Tibial artery (tissue), 4 donors: ENCODE data around the gene ABT1.

ENCODE experiments used
- DNase-seq, 2 donors: peaks; one replicate each; pipeline ENCODE4 v3.0.0-alpha.2; 2019
- H3K27ac ChIP-seq, 2 donors: fragments of 200-600 bp; sonication (generic) in 1 of 2; 1 replicate in 1 of 2; 2 replicates in 1 of 2; pipeline ENCODE4 v1.5.1; 2018 to 2019; ENCODE audit warnings: mild to moderate bottlenecking in 1 of 2
- H3K27me3 ChIP-seq, 2 donors: fragments of 200-600 bp; sonication (generic) in 1 of 2; one replicate each; pipeline versions ENCODE4 v1.5.1 to v1.6.0; 2016 to 2019
- H3K36me3 ChIP-seq, 3 donors: fragments of 200-600 bp; sonication (generic) in 2 of 3; one replicate each; pipeline ENCODE4 v1.5.1; 2016 to 2019; ENCODE audit warnings: mild to moderate bottlenecking in 2 of 3
- H3K4me1 ChIP-seq, 4 donors: fragments of 200-600 bp; sonication (generic) in 2 of 4; 1 replicate in 3 of 4; 2 replicates in 1 of 4; pipeline ENCODE4 v1.5.1; 2016 to 2019
- H3K4me3 ChIP-seq, 2 donors: fragments of 200-600 bp; sonication (generic) in 1 of 2; 1 replicate in 1 of 2; 2 replicates in 1 of 2; pipeline ENCODE4 v1.5.1; 2018 to 2019; ENCODE audit warnings: mild to moderate bottlenecking in 2 of 2
- H3K9me3 ChIP-seq, 3 donors: fragments of 200-600 bp; sonication (generic) in 1 of 3; one replicate each; pipeline ENCODE4 v1.5.1; 2016 to 2019
- intact Hi-C: fragments of 100-400 bp; cut with DNase I; formaldehyde crosslinking; loops from one replicate; pipeline ENCODE4 v1.15.0; 2023; ENCODE audit warnings: low total_unique reads
- TF ChIP-seq, protein P1 (sequence below), 2 experiments: fragments of 200-600 bp in 1 of 2; fragments of 450-650 bp in 1 of 2; IDR thresholded peaks; one replicate each; pipeline ENCODE4 v1.5.1; 2017 to 2019; ENCODE audit warnings: antibody characterized with exemption in 2 of 2, mild to moderate bottlenecking in 1 of 2, moderate library complexity in 1 of 2

The ABT1 gene

DNA sequence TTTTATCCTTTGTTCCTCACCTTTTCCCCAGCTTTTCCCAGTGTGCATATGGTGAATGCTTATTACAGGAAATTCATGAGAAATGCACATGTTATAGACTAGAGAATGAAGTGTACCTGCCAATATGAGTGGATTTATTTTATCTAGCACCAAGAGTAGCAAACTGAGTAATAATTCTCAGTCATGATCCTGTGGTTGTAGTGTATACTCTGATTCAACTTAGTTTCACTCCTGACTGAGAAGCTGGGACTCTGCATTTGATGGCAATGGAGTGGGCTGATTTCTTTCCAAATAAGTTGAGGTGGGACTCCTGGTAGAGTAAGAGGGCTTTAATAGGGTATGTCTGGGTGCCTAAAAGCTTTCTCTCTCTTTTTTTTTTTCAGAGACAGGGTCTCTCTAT, 4.0 kb downstream of the ABT1 start:
- Histone ChIP-seq H3K4me1 (peaks cover 0 to 11% (median 8%) of the 10 kb centered on the region in 4 donors), H3K4me3 (no peak overlapping the region), H3K9me3 (no peaks in the 10 kb centered on the region), H3K27me3 (no peaks in the 10 kb centered on the region), H3K27ac (no peak overlapping the region), H3K36me3 (peaks cover 9 to 28% (median 21%) of the 10 kb centered on the region in 3 donors)
- no peak for DNase-seq
- TF ChIP-seq, protein P1, sequence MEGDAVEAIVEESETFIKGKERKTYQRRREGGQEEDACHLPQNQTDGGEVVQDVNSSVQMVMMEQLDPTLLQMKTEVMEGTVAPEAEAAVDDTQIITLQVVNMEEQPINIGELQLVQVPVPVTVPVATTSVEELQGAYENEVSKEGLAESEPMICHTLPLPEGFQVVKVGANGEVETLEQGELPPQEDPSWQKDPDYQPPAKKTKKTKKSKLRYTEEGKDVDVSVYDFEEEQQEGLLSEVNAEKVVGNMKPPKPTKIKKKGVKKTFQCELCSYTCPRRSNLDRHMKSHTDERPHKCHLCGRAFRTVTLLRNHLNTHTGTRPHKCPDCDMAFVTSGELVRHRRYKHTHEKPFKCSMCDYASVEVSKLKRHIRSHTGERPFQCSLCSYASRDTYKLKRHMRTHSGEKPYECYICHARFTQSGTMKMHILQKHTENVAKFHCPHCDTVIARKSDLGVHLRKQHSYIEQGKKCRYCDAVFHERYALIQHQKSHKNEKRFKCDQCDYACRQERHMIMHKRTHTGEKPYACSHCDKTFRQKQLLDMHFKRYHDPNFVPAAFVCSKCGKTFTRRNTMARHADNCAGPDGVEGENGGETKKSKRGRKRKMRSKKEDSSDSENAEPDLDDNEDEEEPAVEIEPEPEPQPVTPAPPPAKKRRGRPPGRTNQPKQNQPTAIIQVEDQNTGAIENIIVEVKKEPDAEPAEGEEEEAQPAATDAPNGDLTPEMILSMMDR (IDR thresholded peaks at IDR 0.05), result no peak
- intact Hi-C loops, result loop anchor here (10.0 kb wide), 1 partner anchor 484 kb away; no protein-coding TSS in a partner anchor

DNA sequence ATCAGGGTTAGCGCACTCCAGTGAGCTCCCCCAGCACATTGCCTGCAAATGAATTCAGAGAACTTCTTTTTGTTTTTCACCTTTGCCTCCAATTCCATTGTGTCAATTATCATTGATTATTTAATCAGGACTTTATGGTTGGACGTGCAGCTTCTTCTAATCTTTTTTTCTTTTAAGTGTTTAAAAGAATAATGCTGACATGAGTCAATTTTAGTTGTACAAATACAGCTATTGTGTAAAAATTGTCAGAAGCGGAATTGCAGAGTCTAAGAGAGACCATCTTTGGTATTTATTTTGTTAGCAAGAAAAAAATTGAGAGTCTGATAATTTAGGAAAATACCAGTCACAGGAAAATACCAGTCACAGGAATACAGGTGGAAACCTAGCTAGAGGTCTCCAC, 5.5 kb downstream of the ABT1 start:
- intact Hi-C loops, result loop anchor here (10.0 kb wide), 1 partner anchor 483 kb away; no protein-coding TSS in a partner anchor
- H3K27ac ChIP-seq, result no peak overlapping the region
- TF ChIP-seq, protein P1 (IDR thresholded peaks at IDR 0.05), result no peak

DNA sequence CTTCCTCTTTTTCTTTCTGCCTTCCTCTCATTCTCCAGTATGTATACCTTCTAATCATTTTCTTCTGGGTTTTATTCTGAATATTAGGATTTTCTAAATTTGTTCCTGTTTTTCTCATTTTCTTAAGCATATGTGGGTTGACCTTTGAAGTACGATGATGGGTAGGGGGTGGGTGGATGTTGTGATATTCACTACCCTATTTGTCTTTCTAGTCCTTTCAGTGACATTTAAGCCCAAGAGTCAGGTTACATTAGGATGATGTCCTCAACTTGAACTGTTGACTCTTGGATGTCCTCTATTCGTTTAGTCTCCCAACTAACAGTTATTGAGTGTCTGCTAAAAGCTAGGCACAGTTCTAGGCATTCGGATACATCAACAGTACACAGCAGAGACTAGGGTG, 7.3 kb downstream of the ABT1 start:
- TF ChIP-seq, protein P1 (IDR thresholded peaks at IDR 0.05), result no peak
- peaks cover under 1 to 15% (median 9%) of the 10 kb centered on the region in 3 donors for H3K36me3 ChIP-seq
- intact Hi-C loops, result loop anchor here (10.0 kb wide), 1 partner anchor 481 kb away; no protein-coding TSS in a partner anchor
- no peaks in the 10 kb centered on the region for H3K9me3 ChIP-seq
- no peak overlapping the region for H3K27ac ChIP-seq
- H3K4me1 ChIP-seq, result peaks cover 0 to 5% (median 0%) of the 10 kb centered on the region in 4 donors
- DNase-seq, result no peak
- H3K4me3 ChIP-seq, result no peak overlapping the region
- no peaks in the 10 kb centered on the region for H3K27me3 ChIP-seq

More for the DNA sequence above, 5.5 kb downstream of the ABT1 start:
- Histone ChIP-seq H3K4me3 (no peak overlapping the region), H3K36me3 (peaks cover 9 to 28% (median 21%) of the 10 kb centered on the region in 3 donors), H3K9me3 (no peaks in the 10 kb centered on the region), H3K4me1 (peaks cover 0 to 11% (median 8%) of the 10 kb centered on the region in 4 donors), H3K27me3 (no peaks in the 10 kb centered on the region)
- no peak for DNase-seq

DNA sequence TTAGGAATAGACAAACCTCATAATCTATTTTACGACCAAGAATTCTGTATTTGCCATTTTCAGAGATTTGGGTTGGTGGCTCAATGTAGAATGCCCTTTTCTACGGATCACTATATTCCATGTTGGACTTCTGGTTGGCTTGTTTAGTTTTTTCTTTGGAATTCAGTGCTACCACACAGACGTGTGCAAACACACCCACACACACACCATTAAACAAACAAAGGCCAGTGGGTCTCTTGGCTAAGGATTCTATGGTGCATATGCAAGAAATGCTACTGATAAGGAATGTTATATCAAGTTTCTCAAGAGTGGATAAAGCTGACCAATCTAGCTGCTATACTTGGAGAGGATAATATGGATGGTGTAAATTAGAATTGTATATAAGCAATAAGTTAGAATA, 8.0 kb downstream of the ABT1 start:
- DNase-seq, result no peak
- H3K36me3 ChIP-seq, result peaks cover 0 to 8% (median 3%) of the 10 kb centered on the region in 3 donors
- H3K27ac ChIP-seq, result no peak overlapping the region
- no peaks in the 10 kb centered on the region for H3K27me3 ChIP-seq
- intact Hi-C loops, result loop anchor here (10.0 kb wide), 1 partner anchor 480 kb away; no protein-coding TSS in a partner anchor
- H3K9me3 ChIP-seq, result no peaks in the 10 kb centered on the region
- peaks cover 0 to 5% (median 0%) of the 10 kb centered on the region in 4 donors for H3K4me1 ChIP-seq
- no peak overlapping the region for H3K4me3 ChIP-seq
- TF ChIP-seq, protein P1 (IDR thresholded peaks at IDR 0.05), result no peak

DNA sequence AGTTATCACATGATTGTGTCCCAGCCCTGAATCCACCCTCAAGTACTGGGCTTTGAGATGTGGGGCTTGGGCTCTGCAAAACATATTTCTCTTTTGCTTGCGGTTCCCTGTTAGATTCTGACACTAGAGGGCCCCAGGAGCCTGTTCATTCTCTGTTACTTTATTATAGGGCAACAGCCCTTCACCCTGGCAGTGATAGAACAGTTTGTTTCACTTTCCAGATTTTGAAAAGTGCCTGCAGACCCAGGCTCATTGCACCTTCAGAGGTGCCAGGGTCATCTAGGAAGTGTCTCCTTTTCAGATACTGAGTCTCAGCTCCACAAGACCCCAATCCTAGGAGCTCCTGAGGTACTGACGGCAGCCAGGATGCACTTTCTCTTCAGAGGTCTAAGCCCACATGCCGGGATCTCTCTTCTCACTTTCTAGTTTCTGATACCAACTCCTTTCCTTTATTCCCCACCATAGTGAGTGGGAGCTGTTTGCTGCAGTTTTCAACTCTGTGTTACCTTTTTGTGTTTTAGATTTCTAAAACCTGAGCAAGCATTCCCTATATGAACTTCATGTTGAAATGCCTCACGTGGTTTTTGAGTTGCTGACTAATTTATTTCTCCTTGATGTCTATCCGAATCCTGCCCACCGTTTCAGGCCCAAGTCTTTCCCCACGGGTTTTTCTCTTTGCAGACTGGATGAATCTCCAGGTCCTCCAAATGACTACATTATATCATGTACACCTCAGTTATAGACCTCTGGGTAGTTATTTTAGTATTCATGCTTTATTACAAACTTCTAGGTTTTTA, 10.9 kb downstream of the ABT1 start:
- Histone ChIP-seq H3K27ac (no peak overlapping the region), H3K36me3 (no peaks in the 10 kb centered on the region), H3K27me3 (peaks cover 0 to 9% of the 10 kb centered on the region in 2 donors), H3K9me3 (no peaks in the 10 kb centered on the region), H3K4me1 (peaks cover 0 to 5% (median 0%) of the 10 kb centered on the region in 4 donors), H3K4me3 (peak overlapping the region in 1 of 2 donors; percentile 25)
- DNase-seq, result no peak
- intact Hi-C loops, result loop anchor here (10.0 kb wide), 1 partner anchor 477 kb away; no protein-coding TSS in a partner anchor
- TF ChIP-seq, protein P1 (IDR thresholded peaks at IDR 0.05), result peak; percentile 34 to 48
